Activated CD8-positive, alpha-beta memory T cell treated with anti-CD3 and anti-CD28 coated beads, Interleukin-2, amount 50 U/mL, for 1 hour (primary cell): Measurements from ENCODE around the gene TMEM132A.

Experiments
- DNase-seq: peaks from one replicate; pipeline ENCODE4 v3.0.0-alpha.2; 2020; ENCODE audit errors: extremely low read depth

TMEM132A gene

DNA sequence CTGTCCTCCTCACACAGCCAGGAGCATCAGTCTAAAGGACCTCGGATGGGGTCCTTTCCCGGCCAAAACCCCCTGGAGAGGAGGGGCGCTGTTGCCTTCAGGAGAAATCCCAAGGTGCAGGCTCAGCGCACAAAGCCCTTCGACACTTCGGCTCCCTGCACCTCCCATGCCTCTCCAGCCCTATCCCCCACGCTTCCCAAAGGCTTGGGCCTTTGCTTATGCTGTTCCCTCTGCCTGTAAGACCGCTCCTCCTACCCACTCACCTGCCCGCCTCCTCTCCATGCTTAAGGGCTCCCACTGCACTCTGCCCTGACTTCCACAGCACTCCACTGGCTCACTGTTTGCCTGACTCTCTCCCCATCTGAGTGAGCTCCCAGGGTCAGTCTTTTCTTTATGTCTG, 14.2 kb downstream of the TMEM132A start:
- DNase-seq = no peak

DNA sequence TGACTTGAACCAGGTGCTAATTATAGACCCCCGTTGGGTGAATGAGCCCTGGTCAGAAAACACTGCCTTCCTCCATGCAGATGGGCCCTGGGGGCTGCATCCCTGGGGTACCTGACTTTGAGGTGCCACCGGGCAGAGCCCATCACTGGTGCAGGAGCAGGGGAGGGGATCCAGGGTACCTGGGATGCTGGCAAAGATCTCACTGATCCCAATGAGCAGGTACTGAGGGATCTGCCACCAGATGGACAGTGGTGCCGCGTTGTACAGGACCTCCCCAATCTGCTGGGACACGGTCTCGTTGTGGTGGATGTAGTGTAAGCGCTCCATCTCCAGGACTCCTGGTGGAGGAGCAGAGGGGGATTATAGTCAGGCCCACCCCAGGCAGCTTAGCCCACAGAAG, 15.0 kb downstream of the TMEM132A start:
- DNase-seq = no peak

DNA sequence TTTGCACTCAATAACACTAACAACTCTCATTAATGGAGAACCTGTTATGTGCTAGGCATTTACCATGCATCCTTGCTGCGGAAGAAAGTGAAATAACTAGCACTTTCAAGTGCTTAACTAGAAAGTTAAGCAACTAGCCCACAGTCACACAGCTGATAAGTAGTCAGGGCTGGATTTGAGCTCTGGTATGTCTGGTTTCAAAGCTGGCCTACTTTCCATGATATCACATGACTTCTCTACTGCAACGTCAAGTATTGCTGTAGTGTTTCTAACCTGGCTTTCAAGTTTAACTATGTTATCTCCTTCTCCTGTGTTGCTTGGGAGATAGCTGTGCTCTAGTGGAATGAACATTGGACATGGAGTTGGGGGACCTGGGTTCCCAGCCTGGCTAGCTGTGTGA, 15.6 kb downstream of the TMEM132A start:
- DNase-seq = no peak

DNA sequence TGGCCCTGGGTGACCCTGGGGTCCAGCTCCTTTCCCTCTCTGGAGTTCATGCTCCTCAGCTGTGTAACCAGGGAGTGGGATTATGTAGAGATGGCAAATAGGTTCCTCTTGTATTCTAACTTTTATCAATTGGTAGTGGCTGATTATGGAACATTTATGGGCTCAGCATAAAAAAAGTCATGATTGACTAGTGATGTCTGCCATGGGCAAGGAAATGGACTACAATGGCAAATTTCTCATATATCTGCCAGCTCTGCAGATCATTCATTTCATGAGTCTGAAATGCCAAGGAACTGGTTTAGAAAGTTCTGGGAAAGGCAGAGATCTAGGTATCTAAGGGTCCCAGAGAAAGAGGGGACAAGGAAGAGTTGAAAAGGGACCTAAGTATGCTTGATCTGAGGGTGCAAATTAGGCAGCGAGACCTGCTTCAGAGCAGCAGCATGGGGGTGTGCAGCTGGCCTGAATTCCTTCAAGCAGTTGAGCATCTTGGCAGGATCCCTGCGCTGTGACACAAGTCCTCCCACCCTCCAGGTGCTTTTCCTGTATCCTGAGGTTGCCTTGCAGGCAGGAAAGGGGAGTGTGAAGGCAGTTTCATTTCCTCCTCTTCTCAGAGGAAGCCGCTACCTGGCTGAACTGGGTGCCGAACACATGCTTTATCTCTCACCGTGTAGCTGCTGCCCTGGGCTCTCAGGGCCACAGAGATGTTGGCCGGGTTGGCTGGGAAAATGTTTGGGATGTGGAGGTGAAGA, 17.3 kb downstream of the TMEM132A start:
- no peak for DNase-seq

DNA sequence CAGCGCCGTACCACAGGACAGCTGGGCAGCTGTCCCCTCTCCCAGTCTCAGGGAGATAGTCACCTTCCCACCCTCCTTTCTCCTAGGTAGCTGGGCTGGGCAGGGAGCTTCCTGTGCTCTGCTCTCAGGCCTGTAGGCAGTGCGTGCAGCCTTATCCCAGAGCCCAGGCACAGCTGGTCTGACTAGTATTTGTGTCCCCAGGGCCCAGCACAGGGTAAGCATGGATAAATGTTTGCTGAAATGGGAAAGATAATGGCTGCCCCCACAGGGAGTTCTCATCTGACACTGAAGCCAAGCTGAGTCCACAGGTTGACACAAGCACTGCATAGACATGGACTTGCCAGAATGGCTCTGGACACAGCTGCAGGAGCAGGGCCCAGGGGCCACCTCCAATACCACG, 18.0 kb downstream of the TMEM132A start:
- no peak for DNase-seq

DNA sequence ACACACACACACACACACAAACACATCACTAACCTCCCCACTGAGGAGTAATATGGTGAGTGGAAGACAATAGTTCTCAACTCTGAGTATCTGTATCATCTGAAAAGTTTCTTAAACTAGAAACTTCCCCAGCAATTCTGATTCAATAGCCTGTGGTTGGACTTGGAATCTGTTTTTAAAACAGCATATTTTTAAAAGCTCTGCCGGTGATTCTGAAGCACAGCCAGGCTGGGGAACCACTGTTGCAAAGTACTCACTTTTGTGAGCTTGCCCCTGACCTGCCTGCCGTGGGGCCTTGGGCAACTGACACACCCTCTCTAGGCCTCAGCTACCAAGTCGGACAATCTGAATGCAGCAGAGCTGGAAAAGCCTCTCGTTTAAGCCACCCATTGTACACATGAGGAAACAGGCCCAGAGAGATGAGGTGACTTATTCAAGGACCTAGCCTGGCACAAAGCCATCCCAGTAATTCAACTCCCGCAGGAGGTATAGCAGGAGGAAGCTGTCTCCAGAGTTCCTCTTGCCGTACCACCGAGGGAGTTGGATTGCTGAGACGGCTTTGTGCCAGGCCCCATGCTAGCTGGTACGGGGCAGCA, 18.8 kb downstream of the TMEM132A start:
- DNase-seq = no peak

DNA sequence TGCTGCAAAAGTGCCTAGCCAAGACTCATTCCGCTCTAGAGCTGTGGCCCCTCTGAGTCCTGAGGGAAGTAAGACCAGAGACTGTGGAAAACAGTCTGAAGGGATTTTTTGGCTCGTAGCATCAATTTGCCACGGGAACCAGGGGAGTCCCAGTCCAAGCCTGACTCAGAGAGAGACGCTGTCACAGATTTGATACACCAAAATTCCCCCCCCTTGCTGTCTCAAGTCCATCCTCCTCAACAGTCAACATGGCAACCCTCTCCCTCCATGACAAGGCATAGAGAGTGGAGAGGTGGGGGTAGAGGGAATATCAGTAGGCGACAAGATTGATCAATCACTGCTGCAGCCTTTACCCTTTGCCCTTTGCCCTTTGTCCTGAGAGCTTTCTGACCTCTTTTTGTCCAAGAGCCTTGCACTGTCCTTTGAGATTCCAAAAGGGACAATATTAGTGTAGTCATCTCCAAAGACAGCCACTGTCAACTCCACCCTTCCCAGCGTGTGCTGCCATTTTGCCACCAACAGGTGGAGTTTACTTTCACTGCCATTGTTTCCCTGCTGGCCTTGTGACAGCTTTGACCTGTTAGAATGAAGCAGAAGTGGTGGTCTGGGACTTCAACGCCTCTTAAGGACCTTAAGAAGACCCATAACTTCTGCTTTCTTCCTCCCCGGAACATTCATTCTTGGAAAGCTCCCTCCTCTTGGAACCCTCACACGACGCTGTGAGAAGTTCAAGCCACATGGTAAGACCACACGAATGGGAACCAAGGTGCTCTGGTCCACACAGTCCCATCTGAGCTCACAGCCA, 20.4 kb downstream of the TMEM132A start:
- no peak for DNase-seq

DNA sequence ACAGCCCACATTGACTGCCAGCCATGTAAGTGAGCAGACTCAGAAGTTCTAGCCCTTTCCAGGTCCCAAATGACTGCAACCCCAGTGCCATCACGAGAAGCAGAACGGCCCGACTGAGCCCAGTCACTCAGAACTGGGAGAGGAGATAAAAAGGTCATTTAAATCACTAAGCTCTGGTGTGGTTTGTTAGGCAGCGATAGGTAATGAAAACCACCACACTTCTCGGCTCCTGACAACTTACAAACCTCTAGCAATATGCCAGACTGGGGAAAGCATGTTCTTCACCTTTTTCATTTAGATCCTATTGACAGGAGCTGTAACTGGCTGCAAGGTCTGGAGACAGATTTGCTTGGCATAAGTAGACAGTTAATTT, 21.0 kb downstream of the TMEM132A start:
- DNase-seq = no peak

DNA sequence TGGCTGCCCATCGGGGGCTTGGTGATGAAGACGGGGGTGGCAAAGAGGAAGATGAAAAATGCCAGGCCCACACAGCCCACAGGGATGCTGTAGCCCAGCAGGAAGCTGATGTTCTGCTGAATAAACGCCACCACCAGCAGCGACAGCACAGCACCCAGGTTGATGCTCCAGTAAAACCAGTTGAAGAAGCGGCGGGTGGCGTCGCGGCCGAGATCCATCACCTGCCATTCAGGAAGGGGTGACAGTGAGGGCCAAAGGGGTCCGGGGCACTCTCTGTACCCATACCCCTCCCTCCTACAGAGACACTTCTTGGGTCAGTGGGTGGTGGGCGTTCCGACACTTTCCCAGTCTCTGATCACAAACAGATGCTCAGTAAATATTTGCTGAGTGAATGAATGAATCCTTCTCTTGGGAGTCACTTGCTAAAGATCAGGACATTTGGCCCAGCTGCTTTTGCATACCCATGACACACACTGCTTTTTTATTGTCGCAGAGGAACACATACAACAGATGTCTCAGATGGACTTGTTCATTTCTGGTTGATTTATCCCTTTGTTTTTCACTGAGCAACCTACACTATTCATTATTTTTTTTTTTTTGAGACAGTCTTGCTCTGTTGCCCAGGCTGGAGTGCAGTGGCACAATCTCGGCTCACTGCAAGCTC, 22.5 kb downstream of the TMEM132A start:
- no peak for DNase-seq

DNA sequence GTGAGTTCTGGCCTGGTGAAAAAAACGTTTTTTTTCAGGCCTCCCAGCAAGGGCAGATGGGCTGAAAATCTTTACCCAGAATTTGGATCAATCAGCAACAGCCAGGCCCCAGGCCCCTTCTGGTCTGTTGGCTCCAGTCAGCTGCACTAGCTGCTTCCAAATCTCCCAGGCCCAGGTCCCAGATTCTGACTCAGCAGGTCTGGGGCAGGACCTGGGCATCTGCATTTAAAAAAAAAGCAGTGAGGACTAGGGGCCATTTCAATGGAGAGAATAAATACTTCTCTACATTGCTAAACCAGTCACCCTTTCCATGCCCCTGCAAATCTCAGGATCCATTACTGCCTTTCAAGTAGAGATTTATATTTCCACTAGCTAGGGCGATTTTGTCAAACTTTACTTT, 23.4 kb downstream of the TMEM132A start:
- DNase-seq = no peak

DNA sequence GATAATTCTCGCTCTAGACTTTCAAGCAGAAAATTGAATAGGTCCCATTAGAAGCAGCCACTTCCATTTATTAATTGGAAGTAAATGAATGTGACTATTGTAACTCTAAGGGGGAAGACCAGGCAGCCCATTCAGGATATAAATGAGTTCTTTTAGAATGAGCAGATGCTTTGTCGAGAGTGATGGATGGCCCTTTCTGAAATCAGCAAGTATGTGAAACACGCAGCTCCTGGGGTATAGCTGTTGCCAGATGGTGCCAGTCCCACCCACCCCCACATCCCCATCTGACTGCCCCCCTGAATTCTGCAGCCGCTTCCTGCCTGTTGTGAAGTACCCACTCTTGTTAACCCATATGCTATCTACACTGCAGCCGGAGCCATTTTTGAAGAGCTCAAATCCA, 24.0 kb downstream of the TMEM132A start:
- no peak for DNase-seq

DNA sequence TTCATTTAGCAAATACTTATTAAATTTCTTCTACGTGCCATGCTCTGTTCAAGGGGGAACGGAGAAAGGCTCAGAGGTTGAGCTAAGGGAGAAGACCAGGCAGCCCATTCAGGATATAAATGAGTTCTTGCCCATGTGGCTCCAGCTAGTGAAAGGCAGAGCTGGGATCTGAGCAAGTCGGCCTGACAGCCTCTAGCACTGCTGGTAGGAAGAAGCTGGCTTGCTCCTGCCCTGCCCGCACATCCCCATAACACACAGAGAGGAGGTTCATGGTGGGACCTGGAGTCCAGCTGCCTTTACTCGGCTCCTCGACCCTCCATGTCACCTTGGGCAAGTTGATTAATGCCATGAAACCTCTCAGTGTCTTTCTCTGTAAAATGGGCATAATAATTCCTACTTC, 25.8 kb downstream of the TMEM132A start:
- no peak for DNase-seq

DNA sequence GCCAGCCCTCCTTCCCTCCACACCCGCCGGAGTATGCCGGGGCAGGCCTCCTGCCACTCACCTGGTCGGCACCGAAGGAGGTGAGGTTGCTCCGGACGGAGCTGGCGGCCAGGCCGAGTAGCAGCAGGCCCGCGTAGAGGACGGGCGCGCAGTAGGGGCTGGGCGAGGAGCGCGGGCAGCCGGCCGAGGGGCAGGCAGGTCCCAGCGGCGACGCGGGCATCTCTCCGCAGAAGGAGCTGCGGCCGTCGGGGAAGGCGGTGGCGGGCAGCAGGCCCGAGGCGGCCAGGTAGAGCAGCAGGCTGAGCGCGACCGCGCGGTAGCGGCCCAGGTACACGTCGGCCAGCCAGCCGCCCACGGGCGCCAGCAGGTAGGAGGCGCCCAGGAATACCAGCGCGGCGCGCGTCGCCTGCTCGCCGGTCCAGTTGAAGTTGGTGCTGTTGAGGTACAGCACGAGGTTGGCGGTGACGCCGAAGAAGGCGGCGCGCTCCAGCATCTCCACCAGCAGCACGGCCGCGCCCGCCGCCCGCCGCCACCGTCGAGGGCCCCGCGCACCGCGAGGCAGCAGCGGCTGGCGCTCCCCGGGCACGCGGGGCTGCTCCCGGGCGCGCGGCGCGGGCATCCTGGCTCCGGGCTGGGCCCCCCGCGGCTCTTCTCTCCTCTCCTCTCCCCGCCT, 26.8 kb downstream of the TMEM132A start:
- DNase-seq = no peak

DNA sequence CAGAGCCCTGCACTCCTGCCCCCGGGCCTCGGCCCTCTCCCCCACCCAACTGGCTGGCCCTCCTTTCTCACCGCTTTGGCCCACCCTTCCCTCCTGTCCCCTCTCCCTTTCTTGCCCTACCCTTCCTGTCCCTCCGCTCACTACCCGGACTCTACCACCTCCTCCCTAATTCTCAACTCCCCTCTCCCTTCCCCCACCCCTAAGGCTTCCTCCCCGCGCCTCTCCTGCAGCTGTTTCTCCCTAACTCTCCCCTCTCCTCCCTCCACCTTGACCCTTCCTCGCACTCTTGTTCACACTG, 27.3 kb downstream of the TMEM132A start:
- DNase-seq = no peak

DNA sequence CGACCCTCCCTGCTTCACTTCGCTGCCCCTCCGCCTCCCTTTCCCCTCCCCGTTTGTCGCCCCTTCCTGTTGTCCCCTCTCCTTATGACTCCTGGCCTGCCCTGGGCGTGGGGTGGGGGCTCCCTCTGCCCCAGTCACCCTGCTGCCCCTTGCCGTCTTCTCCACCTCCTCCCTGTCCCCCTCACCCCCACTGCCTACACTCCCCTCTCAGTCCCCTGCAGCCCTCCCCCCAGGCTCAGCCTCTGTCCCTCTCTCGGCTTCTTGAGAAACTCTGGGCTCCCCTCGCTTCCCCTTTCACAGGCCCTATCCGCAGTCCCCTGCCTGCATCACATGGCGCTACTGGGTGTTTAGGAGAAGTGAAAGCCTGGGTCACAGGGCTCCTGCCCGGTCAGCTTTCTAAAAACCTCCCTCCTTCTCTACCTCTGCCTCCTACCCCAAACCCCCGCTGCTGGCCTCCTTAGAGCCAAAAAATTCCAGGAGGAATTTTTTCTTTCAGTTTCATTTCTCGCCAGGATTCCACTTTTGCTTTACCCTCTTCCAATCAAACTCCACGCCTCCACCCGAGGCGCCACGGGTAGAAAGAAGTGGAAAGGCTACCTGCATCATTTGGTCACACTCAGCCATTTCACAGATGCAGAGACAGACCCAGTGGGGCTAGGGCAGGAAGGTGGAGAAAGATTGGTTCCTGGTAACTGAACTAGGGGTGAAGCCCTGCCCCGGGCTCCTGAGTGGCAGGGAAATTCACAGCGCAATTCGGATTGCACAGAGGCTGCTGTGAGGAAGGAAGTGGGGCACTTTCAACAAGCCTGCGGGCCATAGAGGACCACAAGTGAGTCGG, 27.9 kb downstream of the TMEM132A start, which contains the start of gene SLC15A3:
SLC15A3 (minus strand) TSS at position 273 of the 838 bp plus-strand sequence. CDS start 625 bp downstream, outside the sequence.
- DNase-seq = no peak

DNA sequence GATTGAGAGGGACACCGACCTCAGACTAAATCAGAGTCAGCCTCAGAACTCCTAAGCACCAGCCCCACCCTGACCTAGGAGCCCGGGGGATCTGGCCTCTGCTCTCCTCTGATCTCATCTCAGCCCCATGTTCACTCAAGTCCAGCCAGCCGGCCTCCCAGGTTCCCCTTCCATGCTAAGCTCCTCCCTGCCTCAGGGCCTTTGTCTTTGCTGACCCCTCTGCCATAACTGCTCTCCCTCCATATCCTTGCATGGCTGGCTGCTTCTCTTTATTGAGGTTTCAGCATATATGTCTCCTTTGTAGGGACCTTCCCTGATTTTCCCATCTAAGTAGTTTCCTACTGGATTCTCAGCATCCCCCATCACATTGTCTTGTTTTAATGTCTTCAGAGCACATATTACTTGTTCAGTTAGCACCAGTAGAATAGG, 28.5 kb downstream of the TMEM132A start:
- DNase-seq = no peak

DNA sequence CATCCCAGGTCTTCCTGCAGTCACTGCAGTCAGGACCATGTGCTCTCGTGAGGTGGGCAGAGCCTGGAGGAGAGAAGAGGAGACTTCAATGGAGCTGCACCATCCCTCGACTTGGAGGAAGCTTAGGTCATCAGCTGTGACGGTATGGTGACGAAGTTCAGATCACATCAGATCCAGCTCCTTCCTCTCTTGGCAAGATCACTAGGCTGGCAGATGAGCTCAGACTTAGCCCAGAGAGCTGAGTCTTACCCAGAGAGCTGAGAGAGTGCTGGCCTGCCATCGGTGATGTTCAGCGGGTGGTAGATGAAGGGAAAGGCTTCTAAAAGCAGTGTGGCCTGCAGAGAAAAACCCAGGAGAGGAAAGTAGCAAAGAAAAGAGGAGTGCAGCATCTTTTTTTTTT, 29.5 kb downstream of the TMEM132A start:
- DNase-seq = no peak

DNA sequence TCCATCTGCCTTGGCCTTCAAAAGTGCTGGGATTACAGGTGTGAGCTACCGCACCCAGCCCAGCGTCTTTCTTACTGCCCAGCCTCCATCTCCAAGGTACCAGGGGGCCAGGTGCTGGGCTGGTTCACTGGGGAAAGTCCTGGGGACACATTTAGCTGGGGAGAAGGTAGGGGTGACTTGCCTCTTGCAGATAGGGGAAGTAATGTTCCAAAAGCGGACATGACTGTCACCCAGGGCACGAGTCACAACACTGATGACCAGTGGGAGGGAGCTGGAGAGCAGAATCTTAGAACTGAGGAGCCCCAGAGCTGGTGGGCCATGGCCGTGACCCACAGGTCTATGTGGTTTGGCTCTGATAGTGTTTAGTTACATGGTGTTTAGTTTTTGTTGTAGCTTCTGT, 30.2 kb downstream of the TMEM132A start:
- DNase-seq = no peak

DNA sequence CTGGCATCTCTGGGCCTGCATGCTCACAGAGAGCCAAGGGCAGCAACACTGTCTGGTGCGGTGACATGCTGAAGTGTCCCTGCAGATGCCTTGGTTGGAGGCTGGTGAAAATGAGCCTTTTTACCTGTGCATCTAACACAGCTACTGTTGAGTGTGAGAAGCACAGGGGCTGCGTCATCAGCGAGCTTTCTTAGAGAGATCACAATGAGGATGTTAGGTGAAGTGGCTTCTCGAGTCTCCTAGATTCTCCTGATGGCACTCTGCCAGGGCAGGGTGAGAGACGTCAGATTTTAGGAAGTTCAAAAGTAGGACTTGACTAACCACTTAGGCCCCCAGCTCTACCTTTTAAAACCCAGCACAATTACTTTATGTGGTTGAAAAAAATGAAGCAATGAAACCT, 31.3 kb downstream of the TMEM132A start:
- DNase-seq = no peak

DNA sequence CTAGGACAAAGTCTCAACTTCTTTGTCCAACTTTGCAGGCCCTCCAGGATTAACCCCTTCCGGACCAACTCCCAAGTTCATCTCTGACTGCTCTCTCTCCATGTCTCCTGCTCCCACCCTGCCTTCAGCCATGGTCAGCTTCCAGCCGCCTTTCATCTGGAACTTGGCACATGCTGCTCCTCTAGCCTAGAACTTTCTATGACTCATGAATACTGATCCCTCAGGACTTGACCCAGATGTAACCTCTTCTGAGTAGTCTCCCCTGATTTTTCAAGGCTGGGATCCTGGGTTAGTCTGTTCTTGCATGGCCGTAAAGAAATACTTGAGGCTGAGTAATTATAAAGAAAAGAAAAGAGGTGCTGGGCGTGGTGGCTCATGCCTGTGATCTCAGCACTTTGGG, 32.9 kb downstream of the TMEM132A start:
- no peak for DNase-seq

DNA sequence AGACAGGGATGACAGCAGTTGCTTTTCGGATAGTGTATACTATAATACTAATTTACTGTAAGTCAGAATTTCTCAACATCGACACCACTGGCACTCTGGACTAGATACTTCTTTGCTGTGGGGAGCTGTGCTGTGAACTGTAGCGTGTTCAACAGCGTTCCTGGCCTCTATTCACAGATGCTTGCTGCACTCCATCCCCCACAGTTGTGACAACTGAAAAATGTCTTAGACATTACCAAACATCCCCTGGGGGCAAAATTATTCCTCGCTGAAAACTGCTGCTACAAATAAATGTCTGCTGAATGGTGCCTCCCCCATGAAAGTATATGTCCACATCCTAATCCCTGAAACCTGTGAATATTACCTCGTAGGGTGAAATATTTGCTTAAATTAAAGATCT, 35.2 kb downstream of the TMEM132A start:
- no peak for DNase-seq
